Measurements from ENCODE around the gene B4GALNT1.

GRCh38 chr12:57621497-57622292, 11.3 kb downstream of the B4GALNT1 start:
- TF ChIP-seq, protein P1, sequence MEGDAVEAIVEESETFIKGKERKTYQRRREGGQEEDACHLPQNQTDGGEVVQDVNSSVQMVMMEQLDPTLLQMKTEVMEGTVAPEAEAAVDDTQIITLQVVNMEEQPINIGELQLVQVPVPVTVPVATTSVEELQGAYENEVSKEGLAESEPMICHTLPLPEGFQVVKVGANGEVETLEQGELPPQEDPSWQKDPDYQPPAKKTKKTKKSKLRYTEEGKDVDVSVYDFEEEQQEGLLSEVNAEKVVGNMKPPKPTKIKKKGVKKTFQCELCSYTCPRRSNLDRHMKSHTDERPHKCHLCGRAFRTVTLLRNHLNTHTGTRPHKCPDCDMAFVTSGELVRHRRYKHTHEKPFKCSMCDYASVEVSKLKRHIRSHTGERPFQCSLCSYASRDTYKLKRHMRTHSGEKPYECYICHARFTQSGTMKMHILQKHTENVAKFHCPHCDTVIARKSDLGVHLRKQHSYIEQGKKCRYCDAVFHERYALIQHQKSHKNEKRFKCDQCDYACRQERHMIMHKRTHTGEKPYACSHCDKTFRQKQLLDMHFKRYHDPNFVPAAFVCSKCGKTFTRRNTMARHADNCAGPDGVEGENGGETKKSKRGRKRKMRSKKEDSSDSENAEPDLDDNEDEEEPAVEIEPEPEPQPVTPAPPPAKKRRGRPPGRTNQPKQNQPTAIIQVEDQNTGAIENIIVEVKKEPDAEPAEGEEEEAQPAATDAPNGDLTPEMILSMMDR (IDR thresholded peaks at IDR 0.05 in 8 of 11, conservative IDR thresholded peaks at IDR 0.05 in 3 of 11), result peak; percentile 40 to 92 (median 86)
- no peak for TF ChIP-seq POLR2A (IDR thresholded peaks at IDR 0.05)
